Measurements from ENCODE around the gene TUBB2A. TPM values are rescaled to one million over a fixed set of nuclear protein-coding genes. Genes with fewer than 3 reads are reported as not detected.
"Not testable (repeated sequence)": the region's sequence is repeated elsewhere in the genome, so short reads cannot be mapped to it uniquely, and the experiment has no call there.

Gene TUBB2A
- total RNA-seq, 2 donors from 2014 or later: 2.3 to 2.8 TPM

- H3K27ac Mint-ChIP-seq: no peak overlapping the region
- H3K4me3 Mint-ChIP-seq: no peak overlapping the region
- DNase-seq: no peak
Measured at GRCh38 chr6:3194535-3195419, 37.4 kb upstream of the TUBB2A start.

GRCh38 chr6:3193102-3193849 lies 35.9 kb upstream of the TUBB2A start:
- DNase-seq: no peak
- H3K27me3 Mint-ChIP-seq (ENCODE audit: low read depth): peaks cover 5% of the 10 kb centered on the region
- no peak overlapping the region for H3K4me3 Mint-ChIP-seq
- H3K27ac Mint-ChIP-seq: no peak overlapping the region
- no peaks in the 10 kb centered on the region for H3K4me1 Mint-ChIP-seq (ENCODE audit: low read depth)
- no peak for ATAC-seq (replicated peaks in 1 of 2)
- no peaks in the 10 kb centered on the region for H3K9me3 Mint-ChIP-seq
- H3K36me3 Mint-ChIP-seq (ENCODE audit: insufficient read depth in 2 of 2): no peaks in the 10 kb centered on the region

More at GRCh38 chr6:3194535-3195419, 37.4 kb upstream of the TUBB2A start:
- Mint-ChIP-seq H3K36me3 (ENCODE audit: insufficient read depth in 2 of 2) (no peaks in the 10 kb centered on the region), H3K4me1 (ENCODE audit: low read depth) (no peaks in the 10 kb centered on the region), H3K27me3 (ENCODE audit: low read depth) (no peaks in the 10 kb centered on the region), H3K9me3 (peaks cover 0 to 1% of the 10 kb centered on the region in 2 donors)
- peak in 1 of 2 donors; percentile 38 for ATAC-seq (replicated peaks in 1 of 2)

- DNase-seq: no peak
- peaks cover 13% of the 10 kb centered on the region for H3K27me3 Mint-ChIP-seq (ENCODE audit: low read depth)
- no peak for ATAC-seq (replicated peaks in 1 of 2)
- H3K27ac Mint-ChIP-seq: no peak overlapping the region
- no peaks in the 10 kb centered on the region for H3K9me3 Mint-ChIP-seq
- no peaks in the 10 kb centered on the region for H3K4me1 Mint-ChIP-seq (ENCODE audit: low read depth)
- H3K36me3 Mint-ChIP-seq (ENCODE audit: insufficient read depth in 2 of 2): no peaks in the 10 kb centered on the region
- no peak overlapping the region for H3K4me3 Mint-ChIP-seq
Measured at GRCh38 chr6:3190779-3191178, 33.4 kb upstream of the TUBB2A start.

GRCh38 chr6:3190056-3190455 lies 32.7 kb upstream of the TUBB2A start:
- DNase-seq: no peak
- Mint-ChIP-seq H3K4me1 (ENCODE audit: low read depth) (no peaks in the 10 kb centered on the region), H3K4me3 (no peak overlapping the region), H3K9me3 (no peaks in the 10 kb centered on the region), H3K27ac (no peak overlapping the region), H3K27me3 (ENCODE audit: low read depth) (peaks cover 19% of the 10 kb centered on the region), H3K36me3 (ENCODE audit: insufficient read depth in 2 of 2) (no peaks in the 10 kb centered on the region)
- ATAC-seq (replicated peaks in 1 of 2): no peak

GRCh38 chr6:3189192-3189591 lies 31.8 kb upstream of the TUBB2A start:
- peaks cover 26% of the 10 kb centered on the region for H3K27me3 Mint-ChIP-seq (ENCODE audit: low read depth)
- DNase-seq; ATAC-seq (replicated peaks in 1 of 2); H3K4me3 Mint-ChIP-seq; H3K4me1 Mint-ChIP-seq (ENCODE audit: low read depth); H3K36me3 Mint-ChIP-seq (ENCODE audit: insufficient read depth in 2 of 2); H3K27ac Mint-ChIP-seq; H3K9me3 Mint-ChIP-seq: not testable (repeated sequence)

GRCh38 chr6:3188262-3188661 lies 30.9 kb upstream of the TUBB2A start:
- ATAC-seq (replicated peaks in 1 of 2): no peak
- H3K4me3 Mint-ChIP-seq: no peak overlapping the region
- no peaks in the 10 kb centered on the region for H3K9me3 Mint-ChIP-seq
- no peaks in the 10 kb centered on the region for H3K4me1 Mint-ChIP-seq (ENCODE audit: low read depth)
- no peak for DNase-seq
- H3K27ac Mint-ChIP-seq: no peak overlapping the region
- peaks cover 27% of the 10 kb centered on the region for H3K27me3 Mint-ChIP-seq (ENCODE audit: low read depth)
- no peaks in the 10 kb centered on the region for H3K36me3 Mint-ChIP-seq (ENCODE audit: insufficient read depth in 2 of 2)

- Mint-ChIP-seq H3K27ac (no peak overlapping the region), H3K4me1 (ENCODE audit: low read depth) (no peaks in the 10 kb centered on the region), H3K4me3 (no peak overlapping the region), H3K36me3 (ENCODE audit: insufficient read depth in 2 of 2) (no peaks in the 10 kb centered on the region), H3K27me3 (ENCODE audit: low read depth) (peaks cover 27% of the 10 kb centered on the region), H3K9me3 (no peaks in the 10 kb centered on the region)
- DNase-seq (no peak), ATAC-seq (replicated peaks in 1 of 2) (no peak)
Measured at GRCh38 chr6:3186974-3187382, 29.6 kb upstream of the TUBB2A start.

GRCh38 chr6:3183066-3183465 lies 25.7 kb upstream of the TUBB2A start:
- peaks cover 22% of the 10 kb centered on the region for H3K27me3 Mint-ChIP-seq (ENCODE audit: low read depth)
- no peak for ATAC-seq (replicated peaks in 1 of 2)

GRCh38 chr6:3181105-3181504 lies 23.8 kb upstream of the TUBB2A start:
- no peaks in the 10 kb centered on the region for H3K36me3 Mint-ChIP-seq (ENCODE audit: insufficient read depth in 2 of 2)
- peaks cover 18% of the 10 kb centered on the region for H3K27me3 Mint-ChIP-seq (ENCODE audit: low read depth)
- DNase-seq (no peak), ATAC-seq (replicated peaks in 1 of 2) (no peak)
- H3K4me3 Mint-ChIP-seq: no peak overlapping the region
- no peaks in the 10 kb centered on the region for H3K9me3 Mint-ChIP-seq
- no peak overlapping the region for H3K27ac Mint-ChIP-seq
- H3K4me1 Mint-ChIP-seq (ENCODE audit: low read depth): peaks cover 7% of the 10 kb centered on the region

More at GRCh38 chr6:3183066-3183465, 25.7 kb upstream of the TUBB2A start:
- Mint-ChIP-seq H3K27ac (no peak overlapping the region), H3K4me3 (no peak overlapping the region), H3K4me1 (ENCODE audit: low read depth) (no peaks in the 10 kb centered on the region), H3K9me3 (no peaks in the 10 kb centered on the region), H3K36me3 (ENCODE audit: insufficient read depth in 2 of 2) (no peaks in the 10 kb centered on the region)
- DNase-seq: no peak

GRCh38 chr6:3179945-3180344 lies 22.6 kb upstream of the TUBB2A start:
- H3K36me3 Mint-ChIP-seq (ENCODE audit: insufficient read depth in 2 of 2); H3K4me1 Mint-ChIP-seq (ENCODE audit: low read depth); DNase-seq; ATAC-seq (replicated peaks in 1 of 2); H3K9me3 Mint-ChIP-seq; H3K27ac Mint-ChIP-seq: not testable (repeated sequence)
- H3K4me3 Mint-ChIP-seq: peak overlapping the region; percentile 55 to 65
- peaks cover 16% of the 10 kb centered on the region for H3K27me3 Mint-ChIP-seq (ENCODE audit: low read depth)

- not testable (repeated sequence) for H3K4me3 Mint-ChIP-seq; H3K9me3 Mint-ChIP-seq; H3K27me3 Mint-ChIP-seq (ENCODE audit: low read depth); H3K36me3 Mint-ChIP-seq (ENCODE audit: insufficient read depth in 2 of 2); H3K4me1 Mint-ChIP-seq (ENCODE audit: low read depth); DNase-seq; H3K27ac Mint-ChIP-seq; ATAC-seq (replicated peaks in 1 of 2)
Measured at GRCh38 chr6:3178666-3179065, 21.3 kb upstream of the TUBB2A start.

GRCh38 chr6:3176562-3177355 lies 19.4 kb upstream of the TUBB2A start:
- Mint-ChIP-seq H3K4me3 (no peak overlapping the region), H3K36me3 (ENCODE audit: insufficient read depth in 2 of 2) (no peaks in the 10 kb centered on the region), H3K27me3 (ENCODE audit: low read depth) (peaks cover 8% of the 10 kb centered on the region), H3K27ac (no peak overlapping the region), H3K4me1 (ENCODE audit: low read depth) (peaks cover 7% of the 10 kb centered on the region), H3K9me3 (no peaks in the 10 kb centered on the region)
- peak; percentile 86 to 99 for ATAC-seq (replicated peaks in 1 of 2)
- DNase-seq: peak; percentile 48 to 56

All from activated T-cell treated with anti-CD3 and anti-CD28 coated beads, Interleukin-2, amount 50 U/mL, for 72 hours (primary cell).